Loucy (cell line): ENCODE results near the gene CDO1.

ENCODE experiments used
- CTCF ChIP-seq: fragments of 200-600 bp; sonication (generic); conservative IDR thresholded peaks from 2 replicates; pipeline ENCODE4 v1.5.1; 2014; ENCODE audit warnings: mild to moderate bottlenecking, antibody characterized with exemption, low read length
- EZH2phosphoT487 ChIP-seq: fragments of 200-600 bp; IDR thresholded peaks from 2 replicates; pipeline ENCODE4 v1.6.1; 2018; ENCODE audit warnings: antibody characterized with exemption, mild to moderate bottlenecking, moderate library complexity, borderline replicate concordance

- TF ChIP-seq CTCF (no peak), EZH2phosphoT487 (no peak)
Observed at GRCh38 chr5:115774684-115775083, 41.8 kb downstream of the CDO1 start.
